GM23338 (cell line): ENCODE data around the gene AADAC. TPM values are rescaled to one million over a fixed set of nuclear protein-coding genes. Genes with fewer than 3 reads are reported as not detected.
"Not testable (repeated sequence)": the region's sequence is repeated elsewhere in the genome, so short reads cannot be mapped to it uniquely, and the experiment has no call there.

Source experiments
- ATAC-seq: fragments of 200-7000 bp; cut with Tn5 transposase; 3 replicates; pipeline ENCODE4 v1.9.1; 2020
- DNase-seq: peaks from one replicate; pipeline ENCODE4 v3.0.0-alpha.2; 2015; ENCODE audit warnings: low spot score
- H2AFZ ChIP-seq: fragments of 200-600 bp; sonication (generic); 2 replicates; pipeline ENCODE4 v1.8.0; 2016; ENCODE audit warnings: antibody characterized with exemption, mild to moderate bottlenecking, moderate library complexity
- H3F3A ChIP-seq: fragments of 200-600 bp; sonication (generic); replicated peaks from 2 replicates; pipeline ENCODE4 v1.8.0; 2017; ENCODE audit warnings: antibody characterized with exemption, mixed run types, low read depth
- H3K27ac ChIP-seq: fragments of 200-600 bp; sonication (generic); 2 replicates; pipeline ENCODE4 v1.6.1; 2016; ENCODE audit warnings: low read depth
- H3K27me3 ChIP-seq: fragments of 200-600 bp; sonication (generic); 2 replicates; pipeline ENCODE4 v1.8.0; 2016; ENCODE audit warnings: mild to moderate bottlenecking, mixed run types, moderate library complexity; ENCODE audit not compliant: insufficient read depth
- H3K36me3 ChIP-seq: fragments of 200-600 bp; sonication (generic); 2 replicates; pipeline ENCODE4 v1.8.0; 2016; ENCODE audit warnings: mild to moderate bottlenecking; ENCODE audit not compliant: insufficient read depth
- H3K4me1 ChIP-seq: fragments of 200-600 bp; sonication (generic); 2 replicates; pipeline ENCODE4 v1.8.0; 2016; ENCODE audit warnings: mild to moderate bottlenecking, moderate library complexity; ENCODE audit not compliant: insufficient read depth
- H3K4me2 ChIP-seq: fragments of 200-600 bp; sonication (generic); 2 replicates; pipeline ENCODE4 v1.7.1; 2017; ENCODE audit warnings: mixed run types
- H3K4me3 ChIP-seq: fragments of 200-600 bp; sonication (generic); 2 replicates; pipeline ENCODE4 v1.6.1; 2016; ENCODE audit warnings: mixed run types
- H3K79me2 ChIP-seq: fragments of 200-600 bp; sonication (generic); replicated peaks from 2 replicates; pipeline ENCODE4 v1.8.0; 2017; ENCODE audit warnings: mild to moderate bottlenecking; ENCODE audit not compliant: insufficient read depth
- H3K9me2 ChIP-seq: fragments of 200-600 bp; sonication (generic); 2 replicates; pipeline ENCODE4 v1.8.0; 2017; ENCODE audit not compliant: insufficient read depth
- H4K20me1 ChIP-seq: fragments of 200-600 bp; sonication (generic); replicated peaks from 2 replicates; pipeline ENCODE4 v1.8.0; 2017; ENCODE audit warnings: mild to moderate bottlenecking; ENCODE audit not compliant: insufficient read depth
- H3K27ac Mint-ChIP-seq: 2 replicates; pipeline ENCODE4 v1.8.0; 2020; ENCODE audit warnings: inconsistent platforms, mild to moderate bottlenecking, moderate library complexity, mixed read lengths
- H3K27me3 Mint-ChIP-seq: 3 replicates; pipeline ENCODE4 v1.8.0; 2022; ENCODE audit warnings: low read depth, mild to moderate bottlenecking, moderate library complexity, mixed read lengths, inconsistent platforms; ENCODE audit not compliant: insufficient read depth, poor library complexity
- H3K36me3 Mint-ChIP-seq: 3 replicates; pipeline ENCODE4 v1.8.0; 2021; ENCODE audit warnings: low read depth, mild to moderate bottlenecking, inconsistent platforms, moderate library complexity, mixed read lengths
- H3K4me1 Mint-ChIP-seq: 3 replicates; pipeline ENCODE4 v1.8.0; 2020; ENCODE audit warnings: mild to moderate bottlenecking, inconsistent platforms, mixed read lengths
- H3K4me3 Mint-ChIP-seq: 3 replicates; pipeline ENCODE4 v1.8.0; 2021; ENCODE audit warnings: moderate library complexity, mild to moderate bottlenecking, inconsistent platforms, mixed read lengths
- H3K9me3 Mint-ChIP-seq: 3 replicates; pipeline ENCODE4 v1.8.0; 2020; ENCODE audit warnings: moderate library complexity, mild to moderate bottlenecking, inconsistent platforms, mixed read lengths
- CREB1 ChIP-seq: fragments of 250-450 bp; sonication (Bioruptor Pico); IDR thresholded peaks from 2 replicates; pipeline ENCODE4 v1.5.0; 2020; ENCODE audit warnings: low read depth, mild to moderate bottlenecking, moderate library complexity
- ETS1 ChIP-seq: IDR thresholded peaks from 2 replicates; pipeline ENCODE4 v1.6.1; 2016; ENCODE audit warnings: antibody characterized with exemption
- EZH2 ChIP-seq: fragments of 200-600 bp; sonication (generic); IDR thresholded peaks from one replicate; pipeline ENCODE4 v1.8.0; 2017; ENCODE audit warnings: antibody characterized with exemption, mild to moderate bottlenecking, low read depth; ENCODE audit not compliant: unreplicated experiment
- EZH2phosphoT487 ChIP-seq: fragments of 200-600 bp; sonication (generic); IDR thresholded peaks from one replicate; pipeline ENCODE4 v1.8.1; 2018; ENCODE audit warnings: antibody characterized with exemption; ENCODE audit not compliant: unreplicated experiment
- JUNB ChIP-seq: IDR thresholded peaks from one replicate; pipeline ENCODE4 v1.6.1; 2016; ENCODE audit warnings: antibody characterized with exemption; ENCODE audit not compliant: unreplicated experiment
- NANOG ChIP-seq: IDR thresholded peaks from 2 replicates; pipeline ENCODE4 v1.6.1; 2016; ENCODE audit warnings: antibody characterized with exemption, borderline replicate concordance
- STAT1 ChIP-seq: IDR thresholded peaks from one replicate; pipeline ENCODE4 v1.6.1; 2016; ENCODE audit warnings: antibody characterized with exemption; ENCODE audit not compliant: unreplicated experiment
- ZNF462 ChIP-seq: fragments of 250-450 bp; sonication (Bioruptor Pico); IDR thresholded peaks from 2 replicates; pipeline ENCODE4 v1.5.0; 2020; ENCODE audit warnings: mild to moderate bottlenecking, moderate library complexity
- polyA plus RNA-seq: library from polyadenylated mRNA; unstranded; fragments of >200 nt; fragmentation: Nextera tagmentation; extraction: Ambion mirVana; gene quantifications from 2 replicates; pipeline ENCODE4 v1.2.1, GENCODE V29; 2016
- total RNA-seq: library from RNA; depleted of rRNA; stranded (reverse); fragments of >200 nt; shearing (Covaris generic); gene quantifications from 2 replicates; pipeline ENCODE4 v1.2.3, GENCODE V29; 2014
- TF ChIP-seq, protein P1 (sequence below), 2 experiments: fragments of 200-600 bp in 1 of 2; sonication (generic) in 1 of 2; conservative IDR thresholded peaks; 2 replicates each; pipeline versions ENCODE4 v1.5.1 to v1.6.1; 2016 to 2017; ENCODE audit warnings: antibody characterized with exemption in 2 of 2, low read depth in 2 of 2, mild to moderate bottlenecking in 2 of 2, moderate library complexity in 1 of 2
- TF ChIP-seq, protein P2 (sequence below): IDR thresholded peaks from one replicate; pipeline ENCODE4 v1.6.1; 2018; ENCODE audit warnings: antibody characterized with exemption; ENCODE audit not compliant: unreplicated experiment

AADAC gene
- total and polyA plus RNA-seq, 2 experiments from 2014 or later = not detected

- H2AFZ ChIP-seq, H3K36me3 Mint-ChIP-seq, H3K27ac Mint-ChIP-seq, H3K27me3 ChIP-seq, H3K4me3 ChIP-seq, H3K9me2 ChIP-seq, H3K36me3 ChIP-seq, H3K9me3 Mint-ChIP-seq, H3K79me2 ChIP-seq, H3F3A ChIP-seq, H3K4me1 ChIP-seq, DNase-seq, ATAC-seq, H3K27ac ChIP-seq, H4K20me1 ChIP-seq, H3K4me3 Mint-ChIP-seq, H3K4me1 Mint-ChIP-seq, H3K4me2 ChIP-seq, H3K27me3 Mint-ChIP-seq: not testable (repeated sequence)
These were observed 49.2 kb upstream of the AADAC start for GRCh38 chr3:151764699-151765098.

- Mint-ChIP-seq H3K4me3 (no peak overlapping the region), H3K9me3 (no peaks in the 10 kb centered on the region), H3K27me3 (no peaks in the 10 kb centered on the region), H3K27ac (no peak overlapping the region), H3K36me3 (no peaks in the 10 kb centered on the region), H3K4me1 (peaks cover 7% of the 10 kb centered on the region; the same call in 1 of the 3 replicates)
- H3K4me3 ChIP-seq = no peak overlapping the region
- no peaks in the 10 kb centered on the region for H3K9me2 ChIP-seq
- no peaks in the 10 kb centered on the region for H3K4me1 ChIP-seq
- no peak overlapping the region for H3K27ac ChIP-seq
- no peaks in the 10 kb centered on the region for H4K20me1 ChIP-seq
- no peak overlapping the region for H2AFZ ChIP-seq
- ATAC-seq (no peak), DNase-seq (no peak)
- no peak overlapping the region for H3K4me2 ChIP-seq
- no peaks in the 10 kb centered on the region for H3F3A ChIP-seq
- H3K79me2 ChIP-seq = no peaks in the 10 kb centered on the region
- no peaks in the 10 kb centered on the region for H3K27me3 ChIP-seq
- H3K36me3 ChIP-seq = no peaks in the 10 kb centered on the region
- TF ChIP-seq, protein P1, sequence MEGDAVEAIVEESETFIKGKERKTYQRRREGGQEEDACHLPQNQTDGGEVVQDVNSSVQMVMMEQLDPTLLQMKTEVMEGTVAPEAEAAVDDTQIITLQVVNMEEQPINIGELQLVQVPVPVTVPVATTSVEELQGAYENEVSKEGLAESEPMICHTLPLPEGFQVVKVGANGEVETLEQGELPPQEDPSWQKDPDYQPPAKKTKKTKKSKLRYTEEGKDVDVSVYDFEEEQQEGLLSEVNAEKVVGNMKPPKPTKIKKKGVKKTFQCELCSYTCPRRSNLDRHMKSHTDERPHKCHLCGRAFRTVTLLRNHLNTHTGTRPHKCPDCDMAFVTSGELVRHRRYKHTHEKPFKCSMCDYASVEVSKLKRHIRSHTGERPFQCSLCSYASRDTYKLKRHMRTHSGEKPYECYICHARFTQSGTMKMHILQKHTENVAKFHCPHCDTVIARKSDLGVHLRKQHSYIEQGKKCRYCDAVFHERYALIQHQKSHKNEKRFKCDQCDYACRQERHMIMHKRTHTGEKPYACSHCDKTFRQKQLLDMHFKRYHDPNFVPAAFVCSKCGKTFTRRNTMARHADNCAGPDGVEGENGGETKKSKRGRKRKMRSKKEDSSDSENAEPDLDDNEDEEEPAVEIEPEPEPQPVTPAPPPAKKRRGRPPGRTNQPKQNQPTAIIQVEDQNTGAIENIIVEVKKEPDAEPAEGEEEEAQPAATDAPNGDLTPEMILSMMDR (conservative IDR thresholded peaks at IDR 0.05; ENCODE audit: low read depth in 2 of 2) = no peak
- TF ChIP-seq STAT1 (no peak), JUNB (no peak), ZNF462 (CRISPR knock-in tag) (no peak), ETS1 (no peak), EZH2 (no peak), CREB1 (CRISPR knock-in tag) (no peak), EZH2phosphoT487 (no peak), NANOG (no peak)
- TF ChIP-seq, protein P2, sequence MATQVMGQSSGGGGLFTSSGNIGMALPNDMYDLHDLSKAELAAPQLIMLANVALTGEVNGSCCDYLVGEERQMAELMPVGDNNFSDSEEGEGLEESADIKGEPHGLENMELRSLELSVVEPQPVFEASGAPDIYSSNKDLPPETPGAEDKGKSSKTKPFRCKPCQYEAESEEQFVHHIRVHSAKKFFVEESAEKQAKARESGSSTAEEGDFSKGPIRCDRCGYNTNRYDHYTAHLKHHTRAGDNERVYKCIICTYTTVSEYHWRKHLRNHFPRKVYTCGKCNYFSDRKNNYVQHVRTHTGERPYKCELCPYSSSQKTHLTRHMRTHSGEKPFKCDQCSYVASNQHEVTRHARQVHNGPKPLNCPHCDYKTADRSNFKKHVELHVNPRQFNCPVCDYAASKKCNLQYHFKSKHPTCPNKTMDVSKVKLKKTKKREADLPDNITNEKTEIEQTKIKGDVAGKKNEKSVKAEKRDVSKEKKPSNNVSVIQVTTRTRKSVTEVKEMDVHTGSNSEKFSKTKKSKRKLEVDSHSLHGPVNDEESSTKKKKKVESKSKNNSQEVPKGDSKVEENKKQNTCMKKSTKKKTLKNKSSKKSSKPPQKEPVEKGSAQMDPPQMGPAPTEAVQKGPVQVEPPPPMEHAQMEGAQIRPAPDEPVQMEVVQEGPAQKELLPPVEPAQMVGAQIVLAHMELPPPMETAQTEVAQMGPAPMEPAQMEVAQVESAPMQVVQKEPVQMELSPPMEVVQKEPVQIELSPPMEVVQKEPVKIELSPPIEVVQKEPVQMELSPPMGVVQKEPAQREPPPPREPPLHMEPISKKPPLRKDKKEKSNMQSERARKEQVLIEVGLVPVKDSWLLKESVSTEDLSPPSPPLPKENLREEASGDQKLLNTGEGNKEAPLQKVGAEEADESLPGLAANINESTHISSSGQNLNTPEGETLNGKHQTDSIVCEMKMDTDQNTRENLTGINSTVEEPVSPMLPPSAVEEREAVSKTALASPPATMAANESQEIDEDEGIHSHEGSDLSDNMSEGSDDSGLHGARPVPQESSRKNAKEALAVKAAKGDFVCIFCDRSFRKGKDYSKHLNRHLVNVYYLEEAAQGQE = no peak
These were observed 48.2 kb upstream of the AADAC start for GRCh38 chr3:151765685-151766084.
